ENCODE data around the gene MS4A2.

MS4A2 gene

GRCh38 chr11:60131912-60132311 lies 43.4 kb downstream of the MS4A2 start:
- no peak for DNase-seq (ENCODE audit: low read depth)
- no peak overlapping the region for H3K4me3 ChIP-seq (ENCODE audit: low read depth, low read length)
- TF ChIP-seq CTCF (IDR thresholded peaks at IDR 0.05; ENCODE audit: insufficient read depth, low read depth, low read length, missing control alignments) = no peak

GRCh38 chr11:60133917-60134316 lies 45.5 kb downstream of the MS4A2 start:
- no peak for TF ChIP-seq CTCF (IDR thresholded peaks at IDR 0.05; ENCODE audit: insufficient read depth, low read depth, low read length, missing control alignments)
- H3K4me3 ChIP-seq (ENCODE audit: low read depth, low read length) = no peak overlapping the region
- no peak for DNase-seq (ENCODE audit: low read depth)

- DNase-seq (ENCODE audit: low read depth) = no peak
- H3K4me3 ChIP-seq (ENCODE audit: low read depth, low read length) = no peak overlapping the region
- no peak for TF ChIP-seq CTCF (IDR thresholded peaks at IDR 0.05; ENCODE audit: insufficient read depth, low read depth, low read length, missing control alignments)
Observed at GRCh38 chr11:60143768-60144167, 55.3 kb downstream of the MS4A2 start.

- no peak overlapping the region for H3K4me3 ChIP-seq (ENCODE audit: low read depth, low read length)
- no peak for DNase-seq (ENCODE audit: low read depth)
- no peak for TF ChIP-seq CTCF (IDR thresholded peaks at IDR 0.05; ENCODE audit: insufficient read depth, low read depth, low read length, missing control alignments)
Observed at GRCh38 chr11:60145677-60146076, 57.2 kb downstream of the MS4A2 start.
